Measurements from ENCODE around the gene ANXA4.

Gene ANXA4

GRCh38 chr2:69847068-69847828, 105.3 kb downstream of the ANXA4 start:
- no peak for DNase-seq (ENCODE audit: low read depth)

DNA sequence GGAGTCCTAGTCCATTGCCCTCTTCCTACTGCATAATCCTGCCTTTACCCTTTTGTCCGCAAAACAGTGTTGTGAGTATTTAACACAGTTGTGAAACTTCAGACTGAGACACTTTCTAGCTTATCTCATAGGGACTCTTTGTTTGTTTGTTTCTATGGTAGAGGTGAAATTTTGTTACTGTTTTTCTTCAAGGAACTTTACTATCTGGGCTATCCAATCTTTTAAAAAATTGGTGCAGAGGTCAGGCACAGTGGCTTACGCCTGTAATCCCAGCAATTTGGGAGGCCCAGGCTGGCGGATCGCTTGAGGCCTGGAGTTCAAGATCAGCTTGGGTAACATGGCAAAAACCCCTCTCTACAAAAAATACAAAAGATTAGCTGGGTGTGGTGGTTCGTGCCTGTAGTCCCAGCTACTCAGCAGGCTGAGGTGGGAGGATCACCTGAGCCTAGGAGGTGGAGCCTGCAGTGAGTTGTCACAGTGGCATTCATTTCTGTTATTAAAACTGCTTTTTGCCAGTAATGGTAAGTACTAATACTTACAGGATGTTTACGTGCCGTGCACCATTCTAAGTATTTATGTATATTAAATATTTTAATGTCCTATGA, 106.4 kb downstream of the ANXA4 start:
- no peak for DNase-seq (ENCODE audit: low read depth)

GRCh38 chr2:69858261-69858660, 116.3 kb downstream of the ANXA4 start:
- no peak for DNase-seq (ENCODE audit: low read depth)

- no peak for DNase-seq (ENCODE audit: low read depth)
Measured at GRCh38 chr2:69863298-69863697, 121.4 kb downstream of the ANXA4 start.

Measured in activated T-cell treated with anti-CD3 and anti-CD28 coated beads for 24 hours (primary cell).